Measurements from ENCODE around the gene GNG2.

DNA sequence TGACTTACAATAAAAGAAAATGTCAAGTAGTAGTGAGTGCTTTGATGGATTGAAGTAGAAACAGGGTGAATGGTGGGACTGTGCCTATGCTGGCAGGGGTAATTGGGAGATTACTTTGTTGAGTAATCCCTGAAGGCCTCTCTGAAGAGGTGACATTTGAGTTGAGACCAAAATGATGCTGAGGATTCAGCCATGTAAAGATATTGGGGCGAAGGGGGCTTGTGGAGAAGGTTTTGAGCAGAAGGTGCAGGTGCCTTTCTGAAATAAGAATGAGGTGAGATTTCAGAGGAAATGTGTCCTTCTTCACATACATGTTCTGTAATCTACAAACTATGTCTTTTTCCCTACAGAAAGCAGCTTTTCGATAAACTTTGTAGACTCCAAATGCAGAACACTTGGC lies 8.0 kb downstream of the GNG2 start:
- TF ChIP-seq, protein P1, sequence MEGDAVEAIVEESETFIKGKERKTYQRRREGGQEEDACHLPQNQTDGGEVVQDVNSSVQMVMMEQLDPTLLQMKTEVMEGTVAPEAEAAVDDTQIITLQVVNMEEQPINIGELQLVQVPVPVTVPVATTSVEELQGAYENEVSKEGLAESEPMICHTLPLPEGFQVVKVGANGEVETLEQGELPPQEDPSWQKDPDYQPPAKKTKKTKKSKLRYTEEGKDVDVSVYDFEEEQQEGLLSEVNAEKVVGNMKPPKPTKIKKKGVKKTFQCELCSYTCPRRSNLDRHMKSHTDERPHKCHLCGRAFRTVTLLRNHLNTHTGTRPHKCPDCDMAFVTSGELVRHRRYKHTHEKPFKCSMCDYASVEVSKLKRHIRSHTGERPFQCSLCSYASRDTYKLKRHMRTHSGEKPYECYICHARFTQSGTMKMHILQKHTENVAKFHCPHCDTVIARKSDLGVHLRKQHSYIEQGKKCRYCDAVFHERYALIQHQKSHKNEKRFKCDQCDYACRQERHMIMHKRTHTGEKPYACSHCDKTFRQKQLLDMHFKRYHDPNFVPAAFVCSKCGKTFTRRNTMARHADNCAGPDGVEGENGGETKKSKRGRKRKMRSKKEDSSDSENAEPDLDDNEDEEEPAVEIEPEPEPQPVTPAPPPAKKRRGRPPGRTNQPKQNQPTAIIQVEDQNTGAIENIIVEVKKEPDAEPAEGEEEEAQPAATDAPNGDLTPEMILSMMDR (conservative IDR thresholded peaks at IDR 0.05 in 1 of 2, IDR thresholded peaks at IDR 0.05 in 1 of 2; ENCODE audit: extremely low read depth in 1 of 2, insufficient read depth in 1 of 2, low read depth in 1 of 2, low read length in 2 of 2): no peak
- no peak for TF ChIP-seq EZH2 (IDR thresholded peaks at IDR 0.05; ENCODE audit: borderline replicate concordance, low read length)
